Adrenal gland (tissue), 5 donors: Measurements from ENCODE around the gene DDR1.

Experiments
- CTCF ChIP-seq, 6 experiments: fragments of 450-650 bp in 4 of 6; fragments of 200-600 bp in 2 of 6; sonication (generic) in 1 of 6; IDR thresholded peaks; 1 replicate in 5 of 6; 2 replicates in 1 of 6; pipeline versions ENCODE4 v1.5.1 to v1.8.0; 2016 to 2021; ENCODE audit warnings: antibody characterized with exemption in 6 of 6, mild to moderate bottlenecking in 2 of 6, moderate library complexity in 1 of 6
- POLR2A ChIP-seq, 2 donors: fragments of 450-650 bp; IDR thresholded peaks; one replicate each; pipeline ENCODE4 v1.6.1; 2017; ENCODE audit warnings: antibody characterized with exemption in 2 of 2, mild to moderate bottlenecking in 2 of 2, moderate library complexity in 1 of 2
- donor health status: DM: no; HTN: no; CAD: no.

DNA sequence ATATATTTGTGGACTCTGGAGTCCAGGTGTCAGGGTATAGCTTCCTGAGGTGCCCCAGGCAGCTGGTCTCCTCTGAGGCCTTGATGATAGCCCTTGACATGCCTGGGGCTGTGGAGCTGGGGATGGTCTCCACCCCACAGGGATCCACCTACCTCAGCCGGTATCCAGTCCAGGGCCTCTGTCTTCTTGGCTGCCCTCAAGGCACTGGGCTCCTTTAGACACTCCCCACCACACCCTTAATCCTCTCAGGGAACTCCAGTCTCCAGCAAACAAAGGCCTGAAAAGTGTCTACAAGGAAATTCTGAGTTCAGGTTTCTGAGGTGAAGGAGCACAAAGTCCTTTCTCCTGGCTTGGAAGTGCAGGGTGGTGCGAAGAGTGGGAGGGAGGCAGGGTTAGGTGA is 44.6 kb upstream of the DDR1 start:
- TF ChIP-seq CTCF (IDR thresholded peaks at IDR 0.05) (no peak), POLR2A (IDR thresholded peaks at IDR 0.05) (no peak)
